ENCODE data around the gene GNB2. TPM values are rescaled to one million over a fixed set of nuclear protein-coding genes. Genes with fewer than 3 reads are reported as not detected.

GNB2 gene
- total and polyA plus RNA-seq, 2 of the 8 experiments (the other 6 are each of a cell fraction or from before 2014, with no cell fraction given): 157 to 260 TPM

DNA sequence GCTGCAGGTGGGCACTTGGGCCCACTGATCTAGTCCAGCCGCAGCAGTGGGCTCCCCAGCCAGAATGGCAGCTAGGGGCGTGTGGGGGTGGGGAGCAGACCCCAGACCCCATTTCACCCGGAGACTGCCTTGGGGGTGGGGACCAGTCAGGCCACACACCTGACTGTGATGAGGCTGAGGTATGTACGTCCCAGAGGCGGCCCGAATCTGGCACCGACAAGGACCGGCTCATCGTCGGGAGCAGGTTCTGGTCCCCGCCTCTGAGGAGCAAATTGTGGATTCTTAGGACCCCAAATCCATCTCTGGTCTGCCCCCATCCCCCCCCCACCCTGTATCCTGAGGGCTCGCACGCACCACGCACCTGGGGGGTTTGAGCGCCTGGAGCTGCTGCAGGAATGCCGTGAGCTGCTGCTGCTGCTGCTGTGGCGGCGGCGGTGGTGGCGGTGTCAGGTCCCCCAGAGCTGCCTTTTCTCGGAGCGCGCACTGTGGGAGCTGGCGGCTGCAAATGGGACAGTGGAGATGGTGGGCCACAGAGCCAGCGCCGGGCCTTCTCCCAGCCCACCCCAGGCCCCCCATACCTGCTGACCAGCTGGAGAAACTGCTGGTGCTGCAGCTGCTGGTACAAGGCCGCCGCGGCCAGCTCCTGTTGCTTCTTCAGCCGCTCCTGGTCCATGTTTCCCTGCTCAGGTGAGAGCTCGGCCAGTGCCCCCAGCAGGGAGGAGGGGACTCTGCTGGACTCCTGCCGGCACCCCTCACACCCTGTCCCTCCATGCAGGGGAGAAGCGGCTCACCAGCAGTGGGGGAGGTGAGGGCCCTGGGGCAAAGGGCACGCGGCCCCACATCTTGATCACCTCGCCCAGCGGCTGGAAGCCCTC, 10.4 kb downstream of the GNB2 start:
- H2AK5ac ChIP-seq (ENCODE audit: low read depth, low read length): no peak overlapping the region
- H4K91ac ChIP-seq (replicated peaks; ENCODE audit: insufficient read length, low read length): no peak overlapping the region
- H3K4me3 ChIP-seq (ENCODE audit: extremely low read depth in 1 of 4, insufficient read depth in 2 of 4, low read depth in 3 of 4, low read length in 4 of 4): no peak overlapping the region
- H3K27me3 ChIP-seq (replicated peaks in 1 of 4; ENCODE audit: control insufficient read depth in 3 of 4, extremely low read depth in 1 of 4, insufficient read depth in 3 of 4, low read length in 3 of 4): no peaks in the 10 kb centered on the region
- peaks cover 10 to 44% of the 10 kb centered on the region in 2 experiments for H4K20me1 ChIP-seq (replicated peaks in 1 of 2; ENCODE audit: control insufficient read depth in 1 of 2, insufficient read depth in 2 of 2, low read length in 2 of 2)
- peaks cover 45 to 97% (median 73%) of the 10 kb centered on the region in 4 experiments for H3K36me3 ChIP-seq (ENCODE audit: control insufficient read depth in 2 of 4, insufficient read depth in 4 of 4, low read length in 3 of 4)
- H3K23ac ChIP-seq (ENCODE audit: insufficient read length): no peak overlapping the region
- H2BK5ac ChIP-seq (ENCODE audit: low read depth, low read length): no peak overlapping the region
- H3K14ac ChIP-seq (ENCODE audit: insufficient read length): no peak overlapping the region
- peaks cover 8% of the 10 kb centered on the region; the same call in 1 of the 2 replicates for H3K79me1 ChIP-seq (ENCODE audit: low read depth, low read length)
- H3K9ac ChIP-seq (replicated peaks in 1 of 4; ENCODE audit: extremely low read depth in 1 of 4, low read depth in 3 of 4, low read length in 3 of 4): peak overlapping the region in 1 of 4 experiments; percentile 0; a peak in 1 of 7 replicates
- no peak overlapping the region for H2BK15ac ChIP-seq (ENCODE audit: low read length)
- no peaks in the 10 kb centered on the region; the same call in 1 of the 2 replicates for H3K23me2 ChIP-seq (ENCODE audit: low read depth, low read length)
- H3K79me2 ChIP-seq (ENCODE audit: control insufficient read depth in 1 of 2, insufficient read depth in 2 of 2, low read length in 2 of 2): peaks cover 0 to 16% of the 10 kb centered on the region in 2 experiments; a peak in 2 of 4 replicates
- no peak overlapping the region for H3K56ac ChIP-seq (replicated peaks; ENCODE audit: insufficient read length, low read depth, low read length)
- WGBS, 2 experiments (ENCODE audit: extremely low coverage in 1 of 2, insufficient coverage in 1 of 2, insufficient read length in 1 of 2, insufficient replicate concordance in 2 of 2, low coverage in 1 of 2, low lambda C conversion rate in 2 of 2, missing lambda C conversion rate in 1 of 2): 97% methylated on average over 29 of the region's 37 CpGs; no CpG with 5 or more reads in 1 of the 2 experiments
- no peaks in the 10 kb centered on the region for H3K9me3 ChIP-seq (ENCODE audit: insufficient read depth in 2 of 2, low read depth in 1 of 2, low read length in 1 of 2)
- H3K27ac ChIP-seq (ENCODE audit: low read depth, low read length): no peak overlapping the region
- no peak overlapping the region for H2BK12ac ChIP-seq (ENCODE audit: low read depth, low read length)
- H3K4me2 ChIP-seq (ENCODE audit: insufficient read depth in 1 of 2, low read depth in 2 of 2, low read length in 2 of 2): no peak overlapping the region
- H4K5ac ChIP-seq (ENCODE audit: insufficient read length, low read depth, low read length): no peak overlapping the region
- no peak overlapping the region for H2BK20ac ChIP-seq (ENCODE audit: low read length)
- no peak overlapping the region for H4K8ac ChIP-seq (ENCODE audit: extremely low read depth, insufficient read depth, low read length)
- H3K18ac ChIP-seq (ENCODE audit: extremely low read depth, low read length): no peak overlapping the region
- H2AFZ ChIP-seq (ENCODE audit: low read length): no peak overlapping the region
- TF ChIP-seq POLR2AphosphoS5 (IDR thresholded peaks at IDR 0.05; ENCODE audit: low read depth, low read length) (no peak), SUZ12 (IDR thresholded peaks at IDR 0.05; ENCODE audit: low read length) (no peak), SAP30 (IDR thresholded peaks at IDR 0.05; ENCODE audit: insufficient read depth, insufficient replicate concordance, low read length) (no peak)
- no peak for FAIRE-seq
- DNase-seq (ENCODE audit: low read depth in 1 of 2, low spot score in 2 of 2): no peak
- CTCF ChIA-PET (ENCODE audit: partially characterized antibody): interaction anchor here (0.6 to 20.7 kb wide), 13 partner anchors 9 to 187 kb away, joined by 3 to 254 read pairs (median 4); partner anchors contain the start of genes GIGYF1, POP7 and TFR2
- POLR2A ChIA-PET (ENCODE audit: partially characterized antibody): interaction anchor here (0.9 to 14.3 kb wide), 15 partner anchors 5 to 191 kb away, joined by 3 to 257 read pairs (median 4); partner anchors contain the start of genes GIGYF1, GNB2, MOSPD3 and SRRT
- no peak overlapping the region for H2BK120ac ChIP-seq (replicated peaks; ENCODE audit: low read depth, low read length)
- H3K4ac ChIP-seq (replicated peaks; ENCODE audit: insufficient read length, low read depth, low read length): no peak overlapping the region
- peaks cover 0 to 7% (median 2%) of the 10 kb centered on the region in 4 experiments; a peak in 5 of 7 replicates for H3K4me1 ChIP-seq (replicated peaks in 1 of 4; ENCODE audit: control insufficient read depth in 3 of 4, insufficient read depth in 4 of 4, low read length in 3 of 4)
